SIG-M5 (cell line): Measurements from ENCODE around the gene HRAS.

ENCODE experiments used
- DNase-seq: peaks from one replicate; lab custom pipeline; 2025; lab: John Stamatoyannopoulos, UW

Gene HRAS

DNA sequence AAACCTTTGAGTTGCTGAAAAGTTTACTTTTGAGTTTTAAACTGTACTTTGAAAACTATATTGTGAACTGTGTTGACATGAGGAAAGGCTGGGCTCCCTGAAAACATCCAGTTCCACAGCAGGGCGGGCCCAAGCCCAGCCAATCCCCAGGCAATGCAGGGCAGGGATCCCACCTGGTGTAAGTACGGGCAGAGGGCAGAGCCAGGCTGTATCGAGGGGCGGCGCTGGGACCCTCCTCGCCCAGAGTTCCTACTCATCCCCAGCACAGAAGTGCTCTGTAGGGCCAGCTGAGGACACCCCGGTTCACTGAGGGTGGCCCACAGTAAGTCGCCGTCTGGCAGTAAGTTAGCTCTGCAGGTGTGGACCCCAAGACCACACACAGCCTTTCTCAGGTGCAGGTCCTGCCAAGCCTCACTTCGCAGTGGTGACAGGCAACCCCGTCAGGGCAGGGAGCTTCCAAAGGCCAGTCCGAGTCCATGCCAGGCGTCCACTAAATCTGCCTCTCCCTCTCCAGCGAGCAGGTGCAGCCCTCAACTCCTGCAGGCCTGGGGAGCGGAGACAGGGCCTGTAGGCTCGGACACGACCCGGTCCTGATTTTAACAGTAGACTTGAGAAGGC lies 31.7 kb upstream of the HRAS start:
- DNase-seq = no peak

DNA sequence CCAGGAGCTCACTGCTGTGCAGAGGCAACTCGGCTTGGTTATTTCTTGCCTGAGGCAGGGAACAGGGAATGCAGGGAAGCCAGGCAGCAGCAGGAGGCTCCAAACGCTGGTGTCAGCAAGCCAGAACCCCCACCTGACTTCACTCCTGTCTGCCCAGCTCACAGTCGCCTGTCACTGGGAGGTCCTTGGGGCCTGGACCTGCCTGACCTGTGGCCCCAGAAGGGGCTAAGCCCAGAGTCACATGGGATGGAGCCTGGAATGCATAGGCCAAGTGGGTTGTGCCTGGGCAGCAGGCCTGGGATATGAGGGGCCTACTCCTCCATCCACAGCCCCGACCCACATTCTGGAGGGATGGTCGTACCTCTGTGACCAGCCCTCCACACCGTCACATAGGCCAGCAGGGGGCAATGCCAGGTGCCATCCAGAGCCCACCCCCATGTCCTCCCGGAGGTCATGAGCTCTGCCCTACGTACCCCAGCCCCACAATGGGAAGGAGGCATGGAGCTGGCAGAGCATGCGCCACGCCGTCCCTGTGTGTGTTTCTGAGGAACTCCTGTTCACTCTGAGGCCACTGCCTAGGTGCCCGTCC lies 30.6 kb upstream of the HRAS start:
- no peak for DNase-seq

DNA sequence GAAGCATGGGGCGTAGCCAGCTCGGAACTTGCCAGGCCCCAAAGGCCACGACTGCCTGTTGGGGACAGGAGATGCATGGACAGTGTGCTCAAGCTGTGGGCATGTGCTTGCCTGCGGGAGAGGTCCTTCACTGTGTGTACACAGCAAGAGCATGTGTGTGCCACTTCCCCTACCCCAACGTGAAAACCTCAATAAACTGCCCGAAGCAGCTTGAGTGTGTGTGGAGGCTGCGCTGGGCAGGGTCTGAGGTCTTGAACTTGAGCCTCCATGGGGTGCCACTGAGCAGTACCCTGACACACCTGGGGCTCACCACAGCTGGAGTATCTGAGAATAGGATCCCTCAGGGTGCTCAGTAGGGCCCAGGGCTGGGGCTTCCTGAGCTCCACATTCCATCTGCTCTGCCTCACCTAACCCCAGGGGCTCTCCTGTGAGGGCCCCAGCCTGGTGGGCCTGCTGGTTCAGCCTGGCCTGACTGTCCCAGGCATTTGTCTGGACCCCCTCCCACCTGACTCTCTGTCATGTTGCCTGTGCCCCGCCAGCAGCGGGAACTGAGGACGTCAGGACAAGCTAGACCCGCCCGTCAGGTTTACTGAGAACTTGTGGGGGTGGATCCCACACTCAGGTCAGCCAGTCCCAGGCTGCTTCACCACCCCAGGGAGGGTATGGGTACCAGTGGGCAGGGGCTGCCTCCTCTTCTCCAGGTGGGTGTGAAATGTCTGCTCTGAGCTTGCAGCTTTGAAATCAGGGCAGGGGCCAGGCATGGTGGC lies 28.6 kb upstream of the HRAS start:
- no peak for DNase-seq

DNA sequence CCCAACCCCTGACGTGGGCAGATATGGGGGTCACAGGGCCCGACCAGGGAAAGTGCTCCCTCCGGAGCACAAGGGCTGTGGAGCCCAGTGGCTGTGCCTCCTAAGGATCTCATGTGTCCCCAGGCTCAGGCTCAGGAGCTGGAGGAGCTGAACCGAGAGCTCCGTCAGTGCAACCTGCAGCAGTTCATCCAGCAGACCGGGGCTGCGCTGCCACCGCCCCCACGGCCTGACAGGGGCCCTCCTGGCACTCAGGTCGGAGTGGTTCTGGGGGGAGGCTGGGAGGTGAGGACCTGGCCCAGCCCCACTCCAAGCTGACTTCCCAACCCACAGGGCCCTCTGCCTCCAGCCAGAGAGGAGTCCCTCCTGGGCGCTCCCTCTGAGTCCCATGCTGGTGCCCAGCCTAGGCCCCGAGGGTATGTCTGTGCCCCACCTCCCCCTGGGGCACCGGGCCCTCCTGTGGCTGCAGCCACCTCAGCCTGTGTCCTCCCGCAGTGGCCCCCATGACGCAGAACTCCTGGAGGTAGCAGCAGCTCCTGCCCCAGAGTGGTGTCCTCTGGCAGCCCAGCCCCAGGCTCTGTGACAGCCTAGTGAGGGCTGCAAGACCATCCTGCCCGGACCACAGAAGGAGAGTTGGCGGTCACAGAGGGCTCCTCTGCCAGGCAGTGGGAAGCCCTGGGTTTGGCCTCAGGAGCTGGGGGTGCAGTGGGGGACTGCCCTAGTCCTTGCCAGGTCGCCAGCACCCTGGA lies 27.9 kb upstream of the HRAS start:
- DNase-seq = no peak

DNA sequence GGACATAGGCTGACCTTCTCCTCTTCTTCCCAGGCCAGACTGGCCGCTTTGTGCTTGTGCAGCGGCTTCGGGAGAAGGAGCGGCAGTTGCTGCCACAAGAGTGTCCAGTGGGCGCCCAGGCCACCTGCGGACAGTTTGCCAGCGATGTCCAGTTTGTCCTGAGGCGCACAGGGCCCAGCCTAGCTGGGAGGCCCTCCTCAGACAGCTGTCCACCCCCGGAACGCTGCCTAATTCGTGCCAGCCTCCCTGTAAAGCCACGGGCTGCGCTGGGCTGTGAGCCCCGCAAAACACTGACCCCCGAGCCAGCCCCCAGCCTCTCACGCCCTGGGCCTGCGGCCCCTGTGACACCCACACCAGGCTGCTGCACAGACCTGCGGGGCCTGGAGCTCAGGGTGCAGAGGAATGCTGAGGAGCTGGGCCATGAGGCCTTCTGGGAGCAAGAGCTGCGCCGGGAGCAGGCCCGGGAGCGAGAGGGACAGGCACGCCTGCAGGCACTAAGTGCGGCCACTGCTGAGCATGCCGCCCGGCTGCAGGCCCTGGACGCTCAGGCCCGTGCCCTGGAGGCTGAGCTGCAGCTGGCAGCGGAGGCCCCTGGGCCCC lies 26.8 kb upstream of the HRAS start:
- DNase-seq = no peak

DNA sequence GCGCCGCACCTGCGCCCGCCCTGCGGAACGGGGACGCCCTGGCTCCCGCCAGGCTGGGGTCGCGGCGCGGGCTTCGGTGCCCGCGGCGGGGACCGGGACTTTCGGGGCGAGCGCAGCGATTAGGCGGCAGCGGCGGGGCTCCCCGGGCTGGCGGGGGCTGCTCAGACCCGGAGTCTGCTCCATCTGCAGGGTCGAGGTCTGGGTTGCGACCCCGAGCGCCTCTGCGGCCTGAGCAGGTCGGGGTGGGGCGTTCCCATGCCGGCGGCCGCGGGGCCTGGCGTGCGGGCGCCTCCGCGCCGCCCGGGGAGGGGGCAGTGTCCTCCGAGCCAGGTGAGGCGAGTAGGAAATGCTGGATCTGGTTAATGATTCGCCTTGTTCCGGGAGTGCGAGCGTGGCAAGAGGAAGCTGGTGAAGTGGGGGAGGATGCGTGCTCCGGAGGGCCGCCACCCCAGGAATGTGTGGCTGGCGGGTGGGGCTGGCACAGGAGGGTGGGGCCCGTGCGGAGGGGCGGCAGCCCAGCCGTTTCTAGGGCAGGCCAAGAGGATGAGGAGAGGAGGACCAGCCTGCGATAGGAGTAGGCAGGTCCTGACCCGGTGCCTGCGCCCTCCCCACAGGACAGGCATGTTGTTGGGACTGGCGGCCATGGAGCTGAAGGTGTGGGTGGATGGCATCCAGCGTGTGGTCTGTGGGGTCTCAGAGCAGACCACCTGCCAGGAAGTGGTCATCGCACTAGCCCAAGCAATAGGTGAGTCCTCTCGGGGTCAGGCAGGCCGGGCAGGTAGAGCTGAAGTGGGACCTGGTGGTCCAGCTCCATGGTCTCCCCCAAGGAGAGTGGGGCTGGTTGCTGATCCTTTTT lies 26.0 kb upstream of the HRAS start:
- DNase-seq = no peak

DNA sequence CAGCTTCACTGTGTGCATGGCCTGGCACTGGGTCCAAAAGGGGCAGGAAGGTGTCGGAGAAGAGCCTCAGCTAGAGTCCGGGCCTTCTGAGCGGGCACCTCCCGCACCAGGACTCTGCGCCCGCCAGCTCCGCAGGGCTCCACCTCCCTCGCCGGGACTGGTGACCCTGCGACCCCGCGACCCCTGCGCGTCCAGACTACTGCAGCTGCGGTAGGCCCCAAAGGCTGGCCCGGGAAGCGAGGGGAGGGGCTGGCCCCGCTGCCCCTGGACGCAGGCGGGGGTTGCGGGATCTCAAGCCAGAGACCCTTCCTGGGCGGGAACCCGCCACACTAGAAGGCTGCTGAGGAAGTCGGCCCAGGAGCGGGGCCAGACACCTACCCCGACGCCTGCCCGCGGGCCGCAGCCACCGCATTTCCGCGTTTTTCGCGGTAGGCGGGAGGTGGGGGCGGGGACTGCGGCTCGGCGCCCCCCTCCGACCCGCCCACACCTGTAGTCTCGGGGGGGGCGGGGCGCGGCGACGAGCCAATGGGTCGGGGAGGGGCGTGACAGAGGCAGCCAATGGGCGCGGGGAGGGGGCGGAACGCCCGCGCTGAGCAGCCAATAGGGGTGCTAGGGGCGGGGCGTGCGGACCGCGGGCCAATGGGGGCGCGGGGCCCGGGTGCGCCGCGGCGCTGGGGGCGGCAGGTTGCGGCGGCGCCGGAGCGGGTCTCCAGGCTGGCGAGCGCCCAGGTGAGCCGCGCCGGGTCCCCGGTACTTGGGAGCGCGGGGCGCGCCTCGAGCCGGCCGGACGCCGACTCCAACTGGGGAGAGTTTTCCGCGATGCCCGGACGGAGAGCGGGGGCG lies 25.1 kb upstream of the HRAS start, which contains the start of the genes LMNTD2 and RASSF7:
Gene LMNTD2, minus strand, starts transcription at position 434 of the 843 bp plus-strand sequence. Its CDS starts 22 bp downstream, at position 412.
Gene RASSF7, plus strand, starts transcription at position 666 of the 843 bp plus-strand sequence. CDS start 799 bp downstream, outside the sequence.
- no peak for DNase-seq

DNA sequence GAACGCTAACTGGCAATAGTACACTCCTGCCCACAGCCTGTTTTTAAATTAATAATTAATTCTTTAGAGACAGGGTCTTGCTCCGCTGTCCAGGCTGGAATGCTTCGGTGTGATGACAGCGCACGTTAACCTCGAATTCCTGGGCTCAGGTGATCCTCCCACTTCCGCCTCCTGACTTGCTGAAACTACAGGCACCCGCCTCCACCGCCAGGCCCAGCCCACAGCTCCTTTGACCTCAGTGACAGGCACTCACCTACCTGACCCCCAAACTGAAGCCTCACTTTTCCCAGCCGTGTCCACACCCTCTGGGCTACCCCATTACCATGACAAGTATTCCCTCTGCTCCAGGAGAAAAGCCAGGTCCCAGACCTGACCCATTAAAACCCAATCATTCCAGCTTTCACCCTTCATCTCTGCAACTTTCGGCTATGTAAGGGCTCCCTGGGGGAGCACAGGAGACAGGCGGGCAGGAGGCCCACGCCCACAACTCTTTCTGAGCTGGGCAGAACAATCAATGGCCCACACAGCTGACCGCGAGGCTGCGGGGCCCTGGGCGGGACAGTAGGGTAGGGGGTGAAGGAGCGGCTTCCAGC lies 24.4 kb upstream of the HRAS start:
- no peak for DNase-seq

DNA sequence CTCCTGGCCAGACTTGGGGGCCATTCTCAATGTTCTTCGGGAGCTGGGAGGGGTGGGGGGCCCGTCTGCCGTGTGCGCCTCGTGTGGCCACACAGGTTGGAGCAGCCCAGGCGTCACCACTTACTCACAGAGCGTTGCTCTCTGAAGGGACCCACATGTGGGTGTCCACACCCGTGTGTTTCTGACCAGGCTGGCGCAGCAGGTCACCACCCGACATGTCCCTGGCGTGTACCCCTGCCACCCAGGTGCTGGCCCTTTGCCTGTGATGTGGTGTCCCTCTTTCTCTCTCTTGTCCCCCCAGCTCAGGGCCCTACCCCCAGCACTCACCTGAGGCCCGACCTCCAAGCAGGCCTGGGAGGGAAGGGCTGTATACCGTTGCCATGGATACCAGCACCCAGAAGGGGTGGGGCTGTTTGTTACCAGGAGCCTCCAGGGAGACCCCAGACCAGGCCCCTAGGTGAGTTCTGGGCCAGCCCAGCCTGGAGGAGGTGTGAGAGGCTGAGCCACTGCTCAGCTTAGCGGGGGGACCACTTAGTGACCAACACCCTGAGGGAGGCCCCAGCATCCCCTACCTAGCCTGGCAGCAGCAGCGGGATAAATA lies 23.7 kb upstream of the HRAS start:
- no peak for DNase-seq

DNA sequence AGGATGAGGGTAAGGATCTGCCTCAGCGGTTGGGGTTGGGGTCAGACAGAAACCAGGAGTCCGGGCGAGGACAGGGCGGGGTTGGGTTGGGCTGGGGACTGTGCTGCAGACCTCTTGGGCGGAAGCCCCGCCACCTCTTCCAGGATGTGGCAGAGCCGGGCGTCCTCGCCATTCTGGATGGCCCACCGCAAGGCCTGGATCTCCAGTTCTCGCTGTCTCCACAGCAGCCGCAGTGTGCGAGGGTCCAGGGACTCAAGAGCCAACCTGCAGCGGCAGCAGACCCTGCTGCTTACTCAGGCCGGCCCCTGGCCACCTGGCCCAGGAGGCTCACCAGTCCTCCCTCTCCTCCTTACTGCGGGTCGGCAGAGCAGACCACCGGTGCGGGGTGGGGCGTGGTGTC lies 23.1 kb upstream of the HRAS start:
- no peak for DNase-seq

DNA sequence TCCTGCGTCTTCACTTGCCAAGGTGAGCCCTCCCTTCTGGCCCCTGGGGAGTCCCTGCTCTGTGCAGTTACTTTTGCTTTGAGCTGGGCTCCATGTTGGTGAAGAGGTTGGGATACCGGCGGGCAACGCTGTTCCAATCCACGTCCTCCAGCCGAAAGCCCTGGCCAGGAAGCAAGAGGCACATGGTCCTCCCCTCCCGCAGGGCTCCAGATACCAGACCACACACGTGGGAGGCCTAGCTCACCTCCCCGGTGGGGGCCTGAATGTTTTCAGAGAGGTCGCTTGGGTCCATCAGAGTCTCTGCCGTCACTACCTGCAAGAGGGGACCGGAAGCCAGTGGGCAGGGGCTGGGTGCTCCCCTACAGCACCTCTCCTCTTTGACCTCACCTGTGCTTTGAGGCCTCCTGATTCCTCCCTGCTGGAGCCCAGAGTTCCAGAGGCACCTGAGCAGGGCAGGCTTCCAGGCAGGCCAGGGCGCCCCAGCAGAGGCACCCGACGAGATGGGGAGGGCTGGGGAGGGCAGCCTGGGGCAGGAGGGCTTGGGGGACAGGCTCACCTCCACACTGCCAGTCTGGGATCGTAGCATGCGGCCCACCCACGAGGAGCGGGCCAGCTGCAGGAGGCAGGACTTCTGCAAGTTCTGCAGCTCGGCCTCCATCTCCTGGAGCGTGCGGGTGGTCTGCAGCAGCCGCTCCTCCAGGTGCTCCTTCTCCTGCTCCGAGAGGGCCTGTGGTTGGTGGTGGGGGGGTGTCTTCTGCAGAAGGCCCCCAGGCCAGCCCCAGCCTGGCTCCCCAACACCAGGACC lies 22.2 kb upstream of the HRAS start:
- DNase-seq = no peak

DNA sequence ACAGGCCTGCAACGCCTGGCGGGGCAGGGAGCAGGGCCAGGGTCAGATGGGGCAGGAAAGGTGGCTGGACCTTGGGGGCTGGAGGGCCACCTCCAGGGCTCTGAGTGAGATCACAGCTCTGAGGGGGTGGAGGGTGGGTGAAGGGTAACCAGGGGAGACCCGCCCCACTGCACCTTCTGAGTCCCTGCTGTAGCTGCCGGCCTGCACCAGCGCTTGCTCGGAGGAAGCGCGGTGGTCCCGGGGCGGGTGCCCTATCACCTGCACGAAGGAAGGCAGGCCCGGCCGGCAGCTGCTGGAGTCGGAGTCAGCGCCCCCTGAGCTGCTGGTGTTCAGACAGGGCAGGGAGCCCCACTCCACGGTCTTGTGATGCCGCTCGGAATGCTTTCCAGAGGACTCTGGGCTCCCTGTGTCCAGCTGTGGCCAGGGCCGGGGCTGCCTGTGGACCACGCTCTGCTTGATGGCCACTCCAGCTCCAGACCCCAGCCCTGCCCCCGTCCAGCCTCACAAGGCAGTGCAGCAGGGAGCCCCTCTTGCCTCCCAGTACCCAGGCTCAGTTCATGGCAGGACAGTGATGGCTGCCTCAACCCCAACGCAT lies 21.4 kb upstream of the HRAS start:
- DNase-seq = no peak

DNA sequence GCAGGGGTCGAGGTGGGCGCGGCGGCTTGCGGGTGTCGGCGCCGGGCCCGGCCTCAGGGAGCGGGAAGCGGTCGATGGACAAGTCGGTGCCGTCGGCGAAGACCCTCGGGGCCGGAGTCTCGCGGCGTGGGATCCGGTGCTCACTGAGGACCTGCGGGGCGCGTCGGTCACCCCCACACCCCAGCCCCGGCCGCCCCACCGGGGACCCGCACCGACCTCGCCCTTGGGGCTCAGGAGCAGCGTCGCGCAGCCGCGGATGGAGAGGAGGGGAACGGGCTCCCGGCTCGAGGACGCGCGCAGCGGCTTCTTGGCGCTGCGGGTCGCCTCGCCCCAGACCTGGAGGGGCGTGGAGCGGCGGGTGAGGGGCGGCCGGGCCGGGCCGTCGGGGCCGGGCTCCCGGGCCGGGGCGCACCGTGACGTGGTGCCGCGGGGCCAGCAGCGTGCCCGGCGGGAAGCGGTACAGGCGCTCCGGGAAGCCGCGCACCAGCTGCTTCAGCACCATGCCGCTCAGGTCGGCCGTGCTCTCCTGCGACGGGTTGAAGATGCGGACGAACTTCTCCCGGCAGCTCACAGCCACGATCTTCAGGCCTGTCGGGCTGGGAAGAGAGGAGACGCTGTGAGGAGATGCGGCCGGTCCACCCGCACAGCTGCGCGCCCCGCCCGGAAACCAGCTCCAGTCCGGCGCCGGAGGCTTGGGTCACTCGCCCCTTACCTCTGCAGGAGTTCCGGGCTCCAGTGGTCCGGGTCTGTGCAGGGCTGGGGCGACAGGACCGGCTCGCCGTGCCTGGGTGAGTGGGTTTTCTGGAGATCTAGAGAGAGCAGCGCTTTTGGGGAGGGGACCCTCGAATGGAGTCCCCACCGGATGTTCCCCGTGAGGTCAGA lies 20.6 kb upstream of the HRAS start:
- no peak for DNase-seq

DNA sequence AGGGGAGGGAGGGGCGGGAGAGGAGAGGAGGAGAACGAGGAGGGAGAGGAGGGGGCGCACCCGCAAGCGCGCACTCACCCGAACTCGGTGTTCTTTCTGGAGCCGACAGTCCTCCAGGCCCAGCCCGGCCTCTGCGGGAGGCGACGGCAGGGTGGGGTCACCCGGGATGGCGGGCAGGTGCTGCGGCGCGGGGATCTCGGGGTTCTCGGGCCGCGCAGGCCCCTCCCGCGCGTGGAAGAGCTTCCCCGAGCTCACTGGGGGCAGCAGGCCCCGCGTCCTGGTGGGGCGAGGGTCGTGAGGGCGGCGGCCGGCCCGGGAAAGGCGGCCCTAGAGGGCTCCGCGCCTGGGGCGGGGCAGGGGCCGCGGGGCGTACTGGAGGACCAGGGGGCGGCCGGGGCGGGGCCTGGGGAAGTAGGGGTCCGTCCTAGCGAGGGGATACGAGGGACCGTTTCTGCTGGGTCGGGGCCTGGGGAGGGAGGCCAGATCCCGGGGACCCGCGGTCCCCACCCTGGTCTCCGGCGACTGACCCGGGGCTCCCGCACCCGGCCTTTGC lies 19.9 kb upstream of the HRAS start:
- DNase-seq = no peak

DNA sequence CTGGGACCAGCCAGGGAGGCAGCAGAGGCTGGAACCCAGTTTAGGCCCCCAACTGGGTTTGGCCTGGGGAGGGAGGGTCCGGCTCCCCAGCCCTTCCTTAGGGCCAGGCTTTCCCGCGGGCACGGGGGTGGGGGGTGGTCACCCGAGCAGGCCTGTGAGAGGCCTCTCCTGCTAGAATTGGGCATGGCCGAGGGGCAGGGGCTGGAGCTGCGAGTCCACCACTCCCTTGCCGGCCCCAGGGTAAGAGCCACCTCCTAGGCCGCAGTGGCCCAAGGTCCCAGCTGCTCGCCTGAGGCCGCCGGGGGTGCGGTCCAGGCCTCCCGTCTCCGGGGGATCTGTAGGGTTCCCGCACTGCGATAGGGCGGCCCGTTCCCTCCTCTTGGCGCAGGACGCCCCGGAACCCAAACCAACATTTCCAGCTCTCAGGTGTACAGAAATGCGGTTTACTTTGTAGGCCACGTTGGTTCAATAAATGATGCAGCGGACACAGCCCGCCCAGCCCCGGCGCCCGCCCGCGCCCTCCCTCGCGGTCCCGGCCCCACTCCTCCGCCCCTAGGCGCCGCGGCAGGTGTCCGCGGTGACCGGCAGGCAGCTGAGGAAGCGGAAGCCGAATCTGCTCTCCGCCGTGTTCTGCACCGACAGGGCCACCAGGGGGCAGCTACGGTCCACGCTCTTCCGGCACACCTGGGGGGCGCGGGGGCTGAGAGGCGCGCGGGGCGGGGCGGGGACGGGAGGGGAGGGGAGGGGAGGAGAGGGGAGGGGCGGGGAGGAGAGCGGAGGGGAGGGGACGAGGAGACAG lies 19.3 kb upstream of the HRAS start:
- no peak for DNase-seq

DNA sequence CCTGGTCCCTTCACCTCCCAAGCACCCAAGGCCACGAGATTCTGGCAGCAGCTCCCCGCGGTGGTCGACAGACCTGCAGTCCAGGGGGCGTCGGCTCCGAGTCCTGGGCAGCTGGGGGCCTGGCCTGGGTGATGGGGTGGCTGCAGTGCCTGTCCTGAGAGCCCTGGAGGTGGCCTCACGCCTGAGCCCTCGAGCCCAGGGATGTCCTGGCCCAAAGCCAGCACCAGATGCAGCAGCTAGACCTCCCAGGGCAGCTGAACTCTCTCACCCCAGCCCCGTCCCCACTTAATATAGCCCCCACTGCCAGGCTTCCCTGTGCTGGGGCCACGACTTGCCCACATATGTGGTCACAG lies 18.6 kb upstream of the HRAS start:
- no peak for DNase-seq
